Cerebellar cortex (tissue), 1 donor: ENCODE data around the gene RNU4-1.

ENCODE experiments used
- DNase-seq: peaks from one replicate; pipeline ENCODE4 v3.0.0-alpha.2; 2015; ENCODE audit warnings: low spot score

The RNU4-1 gene

DNA sequence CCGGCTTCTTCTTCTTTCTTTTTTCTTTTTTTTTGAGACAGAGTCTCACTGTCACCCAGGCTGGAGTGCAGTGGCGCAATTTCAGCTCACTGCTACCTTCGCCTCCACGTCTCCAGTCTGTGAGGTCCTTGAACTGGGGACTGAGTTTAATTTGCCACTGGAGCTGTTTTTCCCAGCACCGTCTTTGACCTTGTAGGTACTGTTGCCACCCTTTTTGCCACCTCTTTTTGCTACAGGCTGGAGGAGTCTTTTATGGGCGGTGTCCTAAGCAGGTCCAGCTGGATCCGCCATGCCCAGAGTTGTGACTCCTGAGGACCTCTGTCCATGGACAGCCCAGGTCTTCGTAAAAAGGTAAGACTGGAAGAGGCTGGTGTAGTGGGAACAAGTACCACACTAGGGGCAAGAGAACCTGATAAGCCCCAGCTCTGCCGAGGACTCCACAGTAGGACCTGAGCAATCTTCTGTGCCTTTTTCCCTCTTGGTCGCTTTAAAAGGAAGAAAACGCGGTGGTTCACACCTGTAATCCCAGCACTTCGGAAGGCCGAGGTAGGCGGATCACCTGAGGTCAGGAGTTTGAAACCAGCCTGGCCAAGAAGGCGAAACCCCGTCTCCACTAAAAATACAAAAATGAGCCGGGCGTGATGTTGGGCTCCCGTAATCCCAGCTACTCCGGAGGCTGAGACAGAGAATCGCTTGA, 2.3 kb downstream of the RNU4-1 start:
- DNase-seq, result no peak

DNA sequence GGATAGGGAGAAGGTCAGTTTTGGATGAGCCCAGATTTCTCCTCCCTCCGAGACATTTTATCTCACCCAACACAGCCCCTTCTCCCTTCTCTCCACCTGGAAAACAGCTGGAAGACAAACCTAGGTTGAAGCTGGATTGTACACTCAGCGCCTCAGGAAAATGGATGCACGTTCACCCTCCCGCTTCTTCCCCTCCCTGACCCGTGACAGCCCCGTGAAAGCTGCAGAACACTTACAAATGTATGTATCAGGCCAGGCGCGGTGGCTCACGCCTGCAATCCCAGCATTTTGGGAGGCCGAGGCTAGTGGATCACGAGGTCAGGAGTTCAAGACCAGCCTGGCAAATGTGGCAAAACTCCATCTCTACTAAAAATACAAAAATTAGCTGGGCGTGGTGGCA, 5.5 kb downstream of the RNU4-1 start:
- no peak for DNase-seq

DNA sequence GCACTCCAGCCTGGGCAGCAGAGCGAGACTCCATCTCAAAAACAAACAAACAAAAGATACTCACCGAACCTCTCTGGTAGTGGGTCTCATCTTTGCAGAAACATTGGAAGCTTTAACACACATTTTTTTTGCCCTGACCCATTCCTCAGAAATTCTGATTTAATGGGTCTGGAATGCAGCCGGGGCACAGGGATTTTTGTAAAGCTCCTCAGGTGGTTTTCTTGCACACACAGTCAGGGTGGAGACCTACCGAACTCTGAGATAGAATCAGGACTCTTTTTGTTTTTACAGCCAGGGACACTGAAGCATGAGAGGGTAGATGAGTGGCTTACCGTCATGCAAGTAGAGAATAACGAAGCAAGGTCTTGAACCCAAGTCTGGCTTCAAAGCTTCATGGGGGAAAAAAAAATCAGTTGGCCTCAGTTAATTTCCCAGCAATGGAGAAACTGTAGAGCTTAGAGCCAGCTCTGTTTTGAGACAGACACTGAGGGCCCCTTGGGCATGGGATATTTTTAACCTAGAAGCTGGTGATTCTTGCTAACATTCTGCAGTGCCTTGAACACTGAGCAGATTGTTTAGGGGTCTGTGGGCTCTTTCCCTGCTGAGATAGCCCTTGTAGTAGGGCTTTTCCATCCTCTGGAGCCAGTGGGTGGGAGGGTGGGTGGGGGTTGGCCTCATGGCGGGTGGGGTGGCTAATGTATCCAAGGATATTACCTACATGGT, 6.1 kb downstream of the RNU4-1 start:
- DNase-seq, result no peak

DNA sequence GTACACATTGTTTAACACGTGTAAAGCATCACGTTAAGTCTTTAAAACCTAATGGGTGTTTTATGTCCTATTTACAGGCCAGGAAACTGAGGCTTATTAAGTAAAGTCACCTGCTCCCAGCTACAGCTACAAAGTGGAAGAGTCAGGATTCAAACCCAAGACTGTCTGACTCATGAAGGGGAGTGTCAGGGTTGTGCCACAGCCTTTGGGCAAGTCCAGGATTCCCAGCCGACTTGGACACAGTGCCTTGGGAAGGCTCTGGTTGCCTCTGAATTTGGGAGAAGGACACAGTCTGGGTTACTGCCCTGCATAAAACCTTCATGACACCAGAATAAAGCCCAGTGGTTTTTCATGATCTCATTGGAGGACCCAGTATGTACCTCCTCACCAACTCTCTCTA, 8.7 kb downstream of the RNU4-1 start:
- DNase-seq, result no peak

DNA sequence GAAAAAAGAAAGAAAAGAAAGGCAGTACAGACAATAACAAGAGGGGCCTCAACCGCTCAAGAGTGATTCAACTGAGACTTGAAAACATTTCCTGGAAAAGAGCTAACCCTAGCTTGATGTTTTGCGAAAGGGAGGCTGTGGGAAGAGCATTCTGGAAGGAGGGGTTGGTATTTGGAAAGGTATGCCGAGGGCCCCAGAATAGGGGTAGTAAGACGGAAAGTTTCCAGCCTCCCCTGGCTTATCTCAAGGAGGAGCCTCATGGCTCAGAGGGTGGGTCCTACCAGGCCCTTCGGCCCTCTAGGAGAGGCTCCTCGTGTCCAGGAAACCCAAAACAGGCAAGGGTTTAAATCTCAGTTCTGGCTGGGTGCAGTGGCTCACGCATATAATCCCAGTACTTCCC, 9.7 kb downstream of the RNU4-1 start:
- no peak for DNase-seq

DNA sequence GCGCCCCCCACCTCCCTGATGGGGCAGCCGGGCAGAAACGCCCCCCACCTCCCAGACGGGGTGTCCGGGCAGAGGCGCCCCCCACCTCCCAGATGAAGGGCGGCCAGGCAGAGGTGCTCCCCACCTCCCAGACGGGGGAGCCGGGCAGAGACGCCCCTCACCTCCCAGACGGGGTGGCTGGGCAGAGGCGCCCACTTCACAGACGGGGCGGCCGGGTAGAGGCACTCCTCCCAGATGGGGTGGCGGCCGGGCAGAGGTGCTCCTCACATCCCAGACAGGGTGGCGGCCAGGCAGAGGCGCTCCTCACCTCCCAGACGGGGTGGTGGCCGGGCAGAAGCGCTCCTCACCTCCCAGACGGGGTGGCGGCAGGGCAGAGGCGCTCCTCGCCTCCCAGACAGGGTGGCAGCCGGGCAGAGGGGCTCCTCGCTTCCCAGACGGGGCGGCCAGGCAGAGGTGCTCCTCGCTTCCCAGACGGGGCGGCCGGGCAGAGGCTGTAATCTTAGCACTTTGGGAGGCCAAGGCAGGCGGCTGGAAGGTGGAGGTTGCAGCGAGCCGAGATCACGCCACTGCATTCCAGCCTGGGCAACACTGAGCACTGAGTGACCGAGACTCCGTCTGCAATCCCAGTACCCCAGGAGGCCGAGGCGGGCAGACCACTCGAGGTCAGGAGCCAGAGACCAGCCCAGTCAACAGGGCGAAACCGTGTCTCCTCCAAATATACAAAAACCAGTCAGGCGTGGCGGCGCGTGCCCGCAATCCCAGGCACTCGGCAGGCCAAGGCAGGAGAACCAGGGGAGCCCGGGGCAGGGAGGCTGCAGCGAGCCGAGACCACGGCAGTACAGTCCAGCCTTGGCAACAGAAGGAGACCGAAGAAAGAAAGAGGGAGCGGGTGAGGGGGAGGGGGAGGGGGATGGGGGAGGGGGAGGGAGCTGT, 14.6 kb downstream of the RNU4-1 start:
- no peak for DNase-seq

DNA sequence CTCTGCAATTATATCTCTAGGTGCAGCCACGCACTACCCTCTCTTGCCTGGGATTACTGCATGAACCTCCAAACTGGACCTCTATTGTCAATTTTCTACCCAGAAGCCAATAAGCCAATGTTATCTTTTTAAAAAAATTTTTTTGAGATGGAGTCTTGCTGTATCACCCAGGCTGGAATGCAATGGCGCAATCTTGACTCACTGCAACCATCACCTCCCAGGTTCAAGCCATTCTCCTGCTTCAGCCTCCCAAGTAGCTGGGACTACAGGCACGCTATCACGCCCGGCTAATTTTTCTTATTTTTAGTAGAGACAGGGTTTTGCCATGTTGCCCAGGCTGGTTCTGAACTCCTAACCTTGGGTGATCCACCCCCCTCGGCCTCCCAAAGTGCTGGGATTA, 16.3 kb downstream of the RNU4-1 start:
- DNase-seq, result no peak

DNA sequence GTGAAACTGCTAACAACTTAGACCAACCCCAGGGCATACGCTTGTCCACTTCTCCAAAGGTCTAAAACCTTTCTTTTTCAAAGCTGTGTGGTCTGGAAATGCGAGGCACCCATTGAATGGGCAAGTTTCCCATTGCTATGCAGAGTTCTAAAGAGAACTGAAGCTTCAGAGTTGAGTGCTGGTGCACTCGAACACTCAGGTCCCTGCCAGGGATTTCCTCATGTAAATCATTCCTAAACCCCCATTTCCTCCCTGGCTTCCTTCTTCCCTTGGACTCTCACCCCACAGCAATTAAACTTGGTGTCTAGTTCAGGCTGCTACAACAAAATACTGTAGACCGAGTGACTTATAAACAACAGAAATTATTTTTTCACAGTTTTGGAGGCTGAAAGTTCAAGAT, 25.3 kb downstream of the RNU4-1 start:
- no peak for DNase-seq

DNA sequence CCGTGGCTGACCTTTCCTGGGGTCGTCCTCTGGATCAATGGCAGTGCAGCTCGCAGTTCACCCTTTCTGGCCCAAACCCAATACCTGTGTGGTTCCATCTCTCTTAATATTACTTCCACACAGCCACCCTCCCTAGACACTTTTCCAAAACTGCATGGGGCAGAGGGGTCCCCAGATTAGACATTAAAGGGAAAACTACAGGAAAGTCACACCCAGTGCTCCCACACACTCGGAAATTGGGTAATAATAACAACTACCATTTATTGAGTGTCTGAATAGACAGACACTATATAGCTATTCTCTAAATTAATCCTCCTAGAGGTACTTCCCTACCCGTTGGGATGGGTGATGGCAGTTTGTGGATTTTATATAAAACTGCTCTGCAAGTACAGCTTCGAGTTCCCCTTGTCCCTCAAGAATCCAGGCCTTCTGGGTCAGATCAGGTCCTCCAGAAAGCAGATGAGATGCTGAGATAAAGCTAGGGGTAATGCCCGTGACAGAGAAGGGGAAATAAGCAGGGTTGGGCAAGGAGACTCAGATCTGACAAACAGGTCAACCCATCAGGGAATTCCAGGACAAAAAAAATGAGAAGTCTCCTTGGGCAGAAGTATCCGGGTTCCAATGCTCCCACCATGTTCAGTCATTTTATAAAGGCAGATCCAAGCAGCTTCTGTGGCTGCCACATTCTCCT, 26.7 kb downstream of the RNU4-1 start:
- no peak for DNase-seq

DNA sequence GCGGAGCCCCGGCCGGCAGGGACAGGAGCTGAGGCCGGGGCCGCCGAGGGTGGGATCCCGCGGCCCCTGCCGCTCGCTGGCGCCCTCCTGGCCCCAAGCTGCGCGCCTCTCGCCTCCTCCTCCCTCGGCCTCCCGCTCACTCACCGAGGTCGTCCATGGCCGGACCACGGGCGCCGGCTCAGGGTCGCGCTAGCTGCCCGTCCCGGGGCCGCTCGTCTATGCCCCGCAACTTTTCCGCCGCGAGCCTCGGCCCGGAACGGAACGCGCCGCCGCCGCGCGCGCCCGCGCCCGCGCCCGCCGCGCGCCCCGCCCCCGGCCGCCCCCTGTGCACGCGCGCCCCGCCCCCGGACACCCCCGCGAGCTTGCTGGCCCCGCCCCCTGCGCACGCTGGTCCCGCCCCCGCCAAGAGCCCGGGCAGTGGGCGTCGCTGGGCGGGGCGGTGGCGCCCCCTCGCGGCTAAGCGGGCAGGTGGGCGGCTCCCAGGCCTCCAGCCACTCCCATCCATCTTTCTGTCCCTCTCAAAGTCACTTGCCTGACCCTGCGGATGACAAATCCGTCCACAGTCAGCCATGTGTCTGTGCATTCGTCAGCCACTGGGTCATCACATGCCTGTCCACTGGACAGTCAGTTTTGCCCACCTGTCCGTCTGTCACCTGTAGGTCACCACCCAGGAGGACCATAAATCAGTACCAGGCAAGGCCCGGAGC, 27.4 kb downstream of the RNU4-1 start, which contains the start of gene PXN:
Gene PXN (minus strand): TSS at position 258 of the 707 bp plus-strand sequence. CDS start 101 bp downstream, at position 157.
- peak; percentile 74 for DNase-seq

DNA sequence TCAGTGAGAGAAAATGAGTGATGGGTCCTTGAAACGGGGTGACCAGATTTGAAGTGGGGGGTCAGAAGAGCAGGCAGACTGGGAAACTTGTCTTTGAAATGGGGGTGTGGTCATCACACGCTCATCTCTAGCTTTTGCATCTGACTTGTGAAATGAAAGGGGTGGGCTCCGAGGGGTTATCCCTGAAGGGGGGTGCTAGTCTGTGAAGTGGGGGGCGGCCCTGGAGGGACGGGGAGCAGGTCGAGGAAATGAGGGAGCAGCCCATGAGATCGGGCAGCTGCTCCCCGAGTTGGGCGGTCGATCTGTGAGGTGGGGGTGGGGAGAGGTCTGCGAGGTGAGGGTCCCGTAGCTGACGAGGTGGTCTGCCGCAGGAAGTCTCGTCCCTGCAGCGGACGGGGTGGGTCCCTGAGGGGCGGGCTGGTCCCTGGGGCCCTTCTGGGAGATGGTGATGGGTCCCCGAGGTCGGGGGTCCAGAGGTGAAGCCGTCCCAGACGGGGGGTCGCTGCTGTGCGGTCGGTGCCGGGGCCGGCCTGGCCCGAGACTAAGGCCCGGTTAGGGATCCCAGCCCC, 28.0 kb downstream of the RNU4-1 start:
- no peak for DNase-seq

DNA sequence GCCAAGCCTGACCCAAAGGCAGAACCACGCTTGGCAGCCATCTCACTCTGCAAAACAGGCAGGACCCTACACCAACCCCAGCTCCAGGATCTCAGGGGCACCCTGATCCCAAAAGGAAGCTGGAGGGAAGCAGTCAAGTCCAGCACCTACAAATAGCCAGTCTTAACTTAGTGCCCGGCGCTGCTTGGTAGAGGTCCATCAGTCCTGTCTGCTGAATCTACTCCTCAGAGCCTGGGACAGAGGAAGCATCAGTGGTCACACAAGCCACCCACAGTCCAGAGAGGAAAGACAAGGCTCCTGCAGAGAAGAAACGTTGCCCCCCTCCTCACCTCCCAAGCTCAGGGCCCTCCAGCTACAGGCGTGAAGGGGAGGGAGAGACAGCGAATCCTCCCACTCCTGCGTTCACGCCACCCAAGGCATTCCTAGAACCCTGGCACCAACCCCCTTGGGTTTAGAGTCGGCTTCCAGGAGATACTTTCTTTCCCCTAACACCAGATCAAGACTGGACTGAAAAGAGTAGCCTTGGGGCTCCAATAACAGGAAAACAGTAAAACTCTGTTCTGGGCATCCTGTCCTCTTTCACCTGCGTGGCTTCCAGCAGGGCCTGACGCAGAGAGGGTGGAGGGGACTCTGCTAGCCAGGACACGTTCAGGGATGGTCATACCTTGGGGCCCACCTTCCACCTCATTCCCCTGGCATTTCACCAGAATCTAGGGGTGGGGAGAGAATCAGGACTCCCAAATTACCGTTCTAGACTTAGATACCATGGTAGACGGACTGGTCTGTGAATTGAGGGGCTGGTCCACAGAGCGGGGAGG, 28.7 kb downstream of the RNU4-1 start:
- DNase-seq, result peak; percentile 38

DNA sequence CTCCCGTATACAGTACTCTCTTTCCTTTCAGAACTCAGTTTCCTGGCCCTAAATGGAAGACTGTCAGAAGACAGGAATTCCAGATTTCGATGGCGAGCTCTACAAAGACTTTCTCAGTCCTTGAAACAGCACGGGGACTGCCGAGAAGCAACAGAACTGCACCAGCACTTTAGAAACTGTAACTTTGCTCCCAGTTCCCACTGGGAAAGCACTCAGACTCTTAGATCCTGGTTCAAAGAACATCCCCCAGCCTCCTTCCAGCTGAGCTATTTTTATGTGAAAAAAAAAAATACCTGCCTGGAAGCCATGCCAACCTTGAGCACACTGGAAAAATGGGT, 29.3 kb downstream of the RNU4-1 start:
- DNase-seq, result no peak

DNA sequence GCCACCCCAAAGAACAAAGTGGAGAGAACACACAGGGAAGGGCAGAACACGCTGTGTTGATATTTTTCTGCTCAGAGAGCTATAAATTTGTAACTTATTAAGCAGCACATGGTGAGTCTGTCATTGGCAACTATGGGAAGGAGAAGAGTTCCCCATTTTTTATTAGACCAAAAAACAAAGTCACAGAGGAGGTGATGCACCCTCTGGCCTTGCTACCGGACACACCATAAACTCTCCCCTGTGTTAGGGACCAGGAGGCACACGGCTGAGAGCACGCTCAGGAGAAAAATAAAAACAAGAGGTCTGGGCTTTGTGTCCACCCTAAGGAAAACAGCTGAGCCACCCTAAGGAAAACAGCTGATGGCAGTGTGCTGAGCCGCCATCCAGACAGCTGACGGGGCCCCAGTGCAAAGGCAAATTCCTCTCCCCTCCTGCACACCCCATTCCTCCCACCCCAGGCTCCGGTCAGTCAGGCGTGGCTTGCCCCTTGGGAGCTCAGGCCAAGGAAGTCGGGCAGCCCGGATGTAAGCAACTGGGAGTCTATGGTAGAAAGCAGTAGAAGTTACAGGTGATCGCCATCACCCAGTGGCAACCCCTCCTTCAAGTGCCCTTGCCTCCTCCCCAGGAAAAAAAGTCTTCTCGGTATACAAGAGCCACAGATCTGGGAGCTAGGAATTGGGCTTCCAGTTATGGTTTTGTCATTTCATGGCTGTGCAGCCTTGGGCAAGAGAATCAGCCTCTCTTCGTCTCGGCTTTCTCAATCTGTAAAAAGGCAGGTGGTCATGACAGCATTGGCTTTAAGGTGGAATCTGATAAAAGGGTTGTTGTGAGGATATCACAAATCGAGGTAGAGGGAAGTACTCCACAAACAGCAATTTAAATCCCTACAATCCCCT, 29.9 kb downstream of the RNU4-1 start:
- no peak for DNase-seq

DNA sequence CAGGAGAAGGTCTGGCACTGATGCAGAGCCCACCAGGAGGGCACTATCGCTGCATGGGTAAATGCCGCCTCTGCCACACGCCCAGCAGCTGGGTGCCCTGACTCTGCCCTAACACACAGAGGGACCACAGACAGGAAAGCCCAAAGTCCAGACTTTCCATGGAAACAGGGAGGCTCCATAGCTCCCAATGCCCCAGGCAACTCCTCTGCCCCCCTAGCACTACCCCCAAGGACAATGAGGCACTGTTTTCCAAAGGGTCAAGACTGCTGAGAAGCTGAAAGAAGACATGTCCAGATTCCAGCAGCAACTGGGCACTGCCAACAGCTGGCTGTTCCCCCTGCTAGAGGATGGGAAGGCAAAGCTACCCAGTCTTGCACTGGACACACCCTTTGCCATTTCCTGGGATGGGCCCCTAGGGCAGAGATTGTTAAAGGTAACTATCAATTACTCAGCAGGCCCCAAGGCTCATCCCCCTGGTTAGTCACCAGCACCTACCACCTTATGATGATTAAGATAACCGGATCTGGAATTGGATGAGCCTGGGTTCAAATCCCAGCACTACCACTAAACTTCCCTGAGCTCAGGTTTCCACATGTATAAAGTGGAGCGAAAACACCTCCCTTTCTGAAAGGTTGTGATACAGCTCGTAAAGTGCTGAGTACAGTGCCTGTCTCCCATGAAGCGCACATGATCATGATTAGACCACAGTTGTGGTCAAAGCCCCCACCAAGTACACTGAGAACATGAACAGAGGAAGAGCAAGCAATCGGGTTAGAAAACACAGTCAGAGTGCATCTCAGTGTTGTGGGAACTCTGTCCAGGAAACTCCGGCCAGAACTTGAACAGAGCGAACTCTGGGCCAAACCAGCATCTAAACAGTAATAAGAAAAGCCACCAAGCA, 30.8 kb downstream of the RNU4-1 start:
- DNase-seq, result no peak

DNA sequence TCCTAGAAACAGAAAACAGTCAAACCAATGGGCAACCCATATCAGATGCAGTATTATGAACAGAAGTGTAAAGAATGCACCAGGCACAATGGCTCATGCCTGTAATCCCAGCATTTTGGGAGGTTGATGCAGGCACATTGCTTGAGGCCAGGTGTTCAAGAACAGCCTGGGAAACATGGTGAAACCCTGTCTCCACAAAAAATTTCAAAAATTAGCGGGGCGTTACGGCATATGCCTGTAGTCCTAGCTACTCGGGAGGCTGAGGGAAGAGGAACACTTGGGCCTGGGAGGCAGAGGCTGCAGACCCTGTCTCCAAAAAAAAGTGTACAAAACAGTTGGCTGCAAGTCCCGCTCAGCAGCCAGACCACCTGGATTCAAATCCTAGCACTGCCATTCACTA, 32.4 kb downstream of the RNU4-1 start:
- no peak for DNase-seq

DNA sequence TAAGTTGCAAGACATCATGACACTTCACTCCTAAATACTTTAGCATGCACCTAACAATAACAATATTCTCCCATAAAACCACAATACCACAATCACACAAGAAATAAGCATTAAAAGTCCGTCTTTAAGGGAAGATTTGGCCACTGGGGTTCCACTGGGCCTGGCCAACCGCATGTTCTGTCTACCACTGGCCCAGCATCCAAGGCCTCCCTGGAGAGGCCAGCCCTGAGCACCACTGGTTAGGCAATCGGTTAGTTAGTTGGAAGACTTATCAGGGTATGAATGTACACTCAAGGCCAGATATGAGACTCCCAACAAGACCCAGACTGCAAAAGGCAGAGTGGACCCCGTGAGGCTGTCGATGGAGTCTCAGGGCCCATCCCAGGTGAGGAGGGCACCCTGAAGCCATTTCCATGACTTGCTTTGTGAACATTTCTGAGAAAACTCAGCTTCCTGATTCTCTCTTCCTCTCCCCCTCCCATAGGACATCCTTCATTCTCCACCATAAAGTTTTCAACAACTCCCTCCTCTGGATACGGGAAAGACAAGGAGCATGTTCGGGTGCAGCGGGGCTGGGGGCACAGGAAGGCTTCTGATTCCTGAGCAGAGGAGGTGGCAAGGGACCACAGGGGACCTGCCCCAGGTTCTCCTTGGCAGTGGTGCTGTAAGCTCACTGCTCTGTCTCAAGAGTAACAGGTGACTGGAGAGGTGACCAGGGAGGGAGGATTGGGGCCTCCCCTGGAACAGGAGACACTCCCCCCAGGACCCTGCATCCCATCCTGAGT, 33.4 kb downstream of the RNU4-1 start:
- DNase-seq, result no peak
